A673 (cell line): ENCODE data around the gene ACOT8.

Experiments used
- EZH2 ChIP-seq: fragments of 200-600 bp; sonication (generic); IDR thresholded peaks from 2 replicates; pipeline ENCODE4 v1.6.1; 2017; ENCODE audit warnings: borderline replicate concordance, low read depth, mild to moderate bottlenecking, mixed read lengths, antibody characterized with exemption, low read length; ENCODE audit not compliant: poor library complexity, severe bottlenecking
- TF ChIP-seq, protein P1 (sequence below): fragments of 300-800, 200-600 bp; sonication (generic); conservative IDR thresholded peaks from 2 replicates; pipeline ENCODE4 v1.5.1; 2017; ENCODE audit warnings: low read depth, mild to moderate bottlenecking, antibody characterized with exemption, low read length, moderate library complexity, mixed read lengths

DNA sequence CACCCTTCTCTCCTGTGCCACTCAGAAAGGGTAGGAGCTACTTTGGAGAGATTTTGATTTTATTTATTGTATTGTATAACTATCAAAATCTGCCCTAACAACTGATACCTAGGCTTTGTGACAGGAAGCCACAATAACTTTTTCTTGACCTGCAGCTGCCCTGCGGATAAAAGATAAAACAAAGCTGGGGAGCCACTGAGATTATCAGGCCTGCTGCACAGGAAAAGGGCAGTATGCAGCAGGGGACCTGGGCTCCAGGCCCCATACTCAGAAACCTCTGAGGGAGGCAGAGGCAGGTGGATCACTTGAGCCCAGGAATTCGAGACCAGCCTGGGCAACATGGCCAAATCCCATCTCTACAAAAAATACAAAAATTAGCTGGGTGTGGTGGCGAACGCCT, 24.6 kb downstream of the ACOT8 start:
- TF ChIP-seq EZH2 = no peak
- TF ChIP-seq, protein P1, sequence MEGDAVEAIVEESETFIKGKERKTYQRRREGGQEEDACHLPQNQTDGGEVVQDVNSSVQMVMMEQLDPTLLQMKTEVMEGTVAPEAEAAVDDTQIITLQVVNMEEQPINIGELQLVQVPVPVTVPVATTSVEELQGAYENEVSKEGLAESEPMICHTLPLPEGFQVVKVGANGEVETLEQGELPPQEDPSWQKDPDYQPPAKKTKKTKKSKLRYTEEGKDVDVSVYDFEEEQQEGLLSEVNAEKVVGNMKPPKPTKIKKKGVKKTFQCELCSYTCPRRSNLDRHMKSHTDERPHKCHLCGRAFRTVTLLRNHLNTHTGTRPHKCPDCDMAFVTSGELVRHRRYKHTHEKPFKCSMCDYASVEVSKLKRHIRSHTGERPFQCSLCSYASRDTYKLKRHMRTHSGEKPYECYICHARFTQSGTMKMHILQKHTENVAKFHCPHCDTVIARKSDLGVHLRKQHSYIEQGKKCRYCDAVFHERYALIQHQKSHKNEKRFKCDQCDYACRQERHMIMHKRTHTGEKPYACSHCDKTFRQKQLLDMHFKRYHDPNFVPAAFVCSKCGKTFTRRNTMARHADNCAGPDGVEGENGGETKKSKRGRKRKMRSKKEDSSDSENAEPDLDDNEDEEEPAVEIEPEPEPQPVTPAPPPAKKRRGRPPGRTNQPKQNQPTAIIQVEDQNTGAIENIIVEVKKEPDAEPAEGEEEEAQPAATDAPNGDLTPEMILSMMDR = no peak
